ENCODE results near the gene TBXAS1. TPM values are rescaled to one million over a fixed set of nuclear protein-coding genes. Genes with fewer than 3 reads are reported as not detected.

The TBXAS1 gene
- total and polyA plus RNA-seq, 2 of the 8 experiments (the other 6 are each of a cell fraction or from before 2014, with no cell fraction given) = 0.86 to 2.1 TPM

GRCh38 chr7:139991269-139991666 lies 162.2 kb downstream of the TBXAS1 start (continued):
- TF ChIP-seq CHD7 (IDR thresholded peaks at IDR 0.05; ENCODE audit: insufficient replicate concordance, low read length) (no peak), EGR1 (IDR thresholded peaks at IDR 0.05; ENCODE audit: borderline replicate concordance, low read depth, low read length) (no peak), CEBPB (IDR thresholded peaks at IDR 0.05; ENCODE audit: low read depth, low read length) (no peak), FOSL1 (IDR thresholded peaks at IDR 0.05; ENCODE audit: insufficient read depth, low read depth, low read length) (no peak), JUN (IDR thresholded peaks at IDR 0.05; ENCODE audit: low read depth, low read length) (no peak), CHD1 (IDR thresholded peaks at IDR 0.05; ENCODE audit: low read depth, low read length) (no peak), NANOG (IDR thresholded peaks at IDR 0.05; ENCODE audit: insufficient read depth, low read depth, low read length, poor library complexity, severe bottlenecking) (no peak), KDM1A (IDR thresholded peaks at IDR 0.05; ENCODE audit: borderline replicate concordance, low read length) (no peak), GTF2F1 (IDR thresholded peaks at IDR 0.05; ENCODE audit: borderline replicate concordance, low read depth, low read length) (no peak), ASH2L (IDR thresholded peaks at IDR 0.05; ENCODE audit: low read length) (no peak), BACH1 (IDR thresholded peaks at IDR 0.05; ENCODE audit: low read length) (no peak), CTBP2 (IDR thresholded peaks at IDR 0.05; ENCODE audit: borderline replicate concordance, insufficient read depth, insufficient read length, low read length) (no peak), RXRA (IDR thresholded peaks at IDR 0.05; ENCODE audit: insufficient read depth, low read depth, low read length) (no peak)

All from H1 (cell line).